IMR-90 (cell line): ENCODE data around the gene PDZD2. TPM values are rescaled to one million over a fixed set of nuclear protein-coding genes. Genes with fewer than 3 reads are reported as not detected.

Source experiments
- ATAC-seq: fragments of 200-7000 bp; cut with Tn5 transposase; 2 replicates; pipeline ENCODE4 v1.9.1; 2020; ENCODE audit warnings: low read depth, mild to moderate bottlenecking, moderate library complexity
- BruUV-seq: library from RNA; stranded (reverse); fragments of 400-500 nt; replicated peaks from 2 replicates; lab custom pipeline; 2021; lab: Mats Ljungman, UMichigan
- CTCF ChIA-PET: fragments of 300-600 bp; formaldehyde crosslinking; extraction: SDS; loops from one replicate; lab custom pipeline; 2021; ENCODE audit warnings: antibody characterized with exemption; lab: Yijun Ruan, JAX
- POLR2A ChIA-PET: fragments of 300-600 bp; sonication (Branson Sonifier 250); formaldehyde crosslinking; loops from one replicate; lab custom pipeline; 2022; ENCODE audit warnings: antibody characterized with exemption; ENCODE audit not compliant: unreplicated experiment; lab: Charles Lee
- DNase-seq: peaks from one replicate; pipeline ENCODE4 v3.0.0; 2013
- H2AFZ ChIP-seq: replicated peaks from 2 replicates; pipeline ENCODE3; 2013; ENCODE audit warnings: low read length, mild to moderate bottlenecking; ENCODE audit not compliant: poor library complexity
- H2AK5ac ChIP-seq: 2 replicates; pipeline ENCODE4 v1.6.1; 2013; ENCODE audit warnings: low read depth, low read length, inconsistent platforms
- H2AK9ac ChIP-seq: replicated peaks from 2 replicates; pipeline ENCODE3; 2013; ENCODE audit warnings: mild to moderate bottlenecking, low read depth, low read length, moderate library complexity; ENCODE audit not compliant: poor library complexity
- H2BK120ac ChIP-seq: 2 replicates; pipeline ENCODE4 v1.6.1; 2013; ENCODE audit warnings: low read depth, low read length, inconsistent platforms
- H2BK15ac ChIP-seq: 3 replicates; pipeline ENCODE4 v1.6.1; 2013; ENCODE audit warnings: low read depth, low read length, inconsistent platforms
- H2BK20ac ChIP-seq: 2 replicates; pipeline ENCODE4 v1.6.1; 2013; ENCODE audit warnings: low read depth, mild to moderate bottlenecking, inconsistent platforms, low read length, moderate library complexity
- H2BK5ac ChIP-seq: 2 replicates; pipeline ENCODE4 v1.6.1; 2013; ENCODE audit warnings: mild to moderate bottlenecking, low read depth, low read length, inconsistent platforms; ENCODE audit not compliant: poor library complexity, severe bottlenecking
- H3K14ac ChIP-seq: replicated peaks from 2 replicates; pipeline ENCODE4 v1.6.1; 2013; ENCODE audit warnings: low read depth, low read length, inconsistent platforms
- H3K18ac ChIP-seq: 2 replicates; pipeline ENCODE4 v1.6.1; 2013; ENCODE audit warnings: low read depth, low read length, control low read depth
- H3K23ac ChIP-seq: 2 replicates; pipeline ENCODE4 v1.6.1; 2013; ENCODE audit warnings: low read depth, low read length, inconsistent platforms
- H3K27ac ChIP-seq: 2 replicates; pipeline ENCODE4 v1.5.1; 2013; ENCODE audit warnings: mild to moderate bottlenecking, control low read depth, low read length; ENCODE audit not compliant: insufficient read depth
- H3K27me3 ChIP-seq: 2 replicates; pipeline ENCODE4 v1.6.1; 2013; ENCODE audit warnings: low read length; ENCODE audit not compliant: control insufficient read depth, insufficient read depth
- H3K36me3 ChIP-seq: 2 replicates; pipeline ENCODE4 v1.6.1; 2013; ENCODE audit warnings: low read length, mixed read lengths; ENCODE audit not compliant: control insufficient read depth, insufficient read depth
- H3K4ac ChIP-seq: 2 replicates; pipeline ENCODE4 v1.6.1; 2013; ENCODE audit warnings: low read depth, low read length, inconsistent platforms
- H3K4me1 ChIP-seq: 2 replicates; pipeline ENCODE4 v1.6.1; 2013; ENCODE audit warnings: low read length, mixed read lengths; ENCODE audit not compliant: control insufficient read depth, insufficient read depth
- H3K4me2 ChIP-seq: 2 replicates; pipeline ENCODE4 v1.6.1; 2013; ENCODE audit warnings: low read depth, mild to moderate bottlenecking, control low read depth, low read length, moderate library complexity
- H3K4me3 ChIP-seq: 2 replicates; pipeline ENCODE4 v1.5.1; 2013; ENCODE audit warnings: low read depth, mild to moderate bottlenecking, control low read depth, low read length, moderate library complexity; ENCODE audit not compliant: insufficient read depth
- H3K56ac ChIP-seq: 2 replicates; pipeline ENCODE4 v1.6.1; 2013; ENCODE audit warnings: low read length, inconsistent platforms; ENCODE audit not compliant: insufficient read depth; ENCODE audit errors: extremely low read depth
- H3K79me1 ChIP-seq, 2 experiments: 2 replicates each; pipeline ENCODE4 v1.6.1; 2013; ENCODE audit warnings: low read length in 2 of 2, inconsistent platforms in 1 of 2, low read depth in 1 of 2
- H3K9ac ChIP-seq: 2 replicates; pipeline ENCODE4 v1.6.1; 2013; ENCODE audit warnings: low read depth, low read length, control low read depth
- H3K9me1 ChIP-seq: 2 replicates; pipeline ENCODE4 v1.6.1; 2013; ENCODE audit warnings: low read length, inconsistent platforms; ENCODE audit not compliant: insufficient read depth
- H3K9me3 ChIP-seq: 2 replicates; pipeline ENCODE4 v1.6.1; 2013; ENCODE audit warnings: low read length; ENCODE audit not compliant: control insufficient read depth, insufficient read depth
- H4K20me1 ChIP-seq: 2 replicates; pipeline ENCODE4 v1.6.1; 2013; ENCODE audit warnings: low read length, inconsistent platforms; ENCODE audit not compliant: insufficient read depth
- H4K5ac ChIP-seq: 2 replicates; pipeline ENCODE4 v1.6.1; 2013; ENCODE audit warnings: mild to moderate bottlenecking, low read depth, low read length, control low read depth
- H4K8ac ChIP-seq, 2 experiments: 2 replicates each; pipeline ENCODE4 v1.6.1; 2013; ENCODE audit warnings: low read depth in 2 of 2, low read length in 2 of 2, control low read depth in 1 of 2, inconsistent platforms in 1 of 2
- H4K91ac ChIP-seq: 2 replicates; pipeline ENCODE4 v1.6.1; 2013; ENCODE audit warnings: low read depth, low read length, inconsistent platforms; ENCODE audit not compliant: insufficient read depth
- SMC3 ChIP-seq: fragments of 150-350 bp; IDR thresholded peaks from 2 replicates; pipeline ENCODE4 v1.6.1; 2016; ENCODE audit warnings: low read depth, mild to moderate bottlenecking, antibody characterized with exemption, low read length, moderate library complexity
- WGBS, 2 experiments: methylation state at CpG; one replicate each; pipeline versions ENCODE4 v1.1.5 to v1.1.7; 2013; ENCODE audit warnings: missing lambda C conversion rate in 2 of 2; ENCODE audit not compliant: insufficient read length in 1 of 2; ENCODE audit errors: extremely low coverage in 2 of 2; 5-methylcytosine and 5-hydroxymethylcytosine counted together
- dilution Hi-C: fragments of 300-500 bp; cut with HindIII; formaldehyde crosslinking; loops from one replicate; pipeline ENCODE4 v1.14.3; 2018; ENCODE audit warnings: low sequenced_read_pairs; ENCODE audit not compliant: unreplicated experiment
- in situ Hi-C: fragments of 300-500 bp; cut with MboI; formaldehyde crosslinking; loops from 3 replicates; pipeline ENCODE4 v1.14.3; 2019; ENCODE audit warnings: low sequenced_read_pairs, inconsistent platforms, mixed read lengths
- intact Hi-C: fragments of 100-400 bp; cut with micrococcal nuclease; formaldehyde crosslinking; loops from 2 replicates; pipeline ENCODE4 v1.10.0; 2022
- polyA plus RNA-seq, 3 experiments: library from polyadenylated mRNA; depleted of rRNA; stranded (reverse); fragments of >200 nt; gene quantifications; 2 replicates each; pipeline ENCODE4 v1.2.3, GENCODE V29; 2012; ENCODE audit warnings: low replicate concordance in 1 of 3
- total RNA-seq: library from RNA; depleted of rRNA; stranded (reverse); fragments of >200 nt; gene quantifications from 2 replicates; pipeline ENCODE4 v1.2.3, GENCODE V29; 2012

The PDZD2 gene
- total and polyA plus RNA-seq, 2 of the 4 experiments (the other 2 are of a cell fraction): under 0.01 to 0.02 TPM

DNA sequence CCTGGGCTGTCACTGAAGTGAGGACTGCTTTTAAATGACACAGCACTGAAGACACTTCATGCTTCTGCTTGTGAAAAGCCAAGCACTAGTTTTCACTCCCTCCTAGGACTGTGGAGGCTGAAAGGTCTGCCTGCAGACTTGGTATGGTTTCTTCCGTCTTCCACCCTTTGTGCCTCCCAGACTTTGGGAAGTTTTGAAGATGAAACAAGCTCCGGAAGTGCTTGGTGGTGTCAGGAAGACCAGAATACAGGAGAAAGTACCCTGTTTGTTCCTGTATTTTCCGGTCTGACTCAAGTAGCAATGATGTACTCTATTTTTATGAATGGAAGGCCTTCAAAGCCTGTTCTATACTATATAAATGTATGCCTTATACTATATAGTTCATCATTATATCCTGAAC is 222.7 kb downstream of the PDZD2 start:
- ATAC-seq (no peak), DNase-seq (no peak)
- Histone ChIP-seq H2AK9ac (no peak overlapping the region), H3K27ac (no peak overlapping the region), H2AK5ac (no peak overlapping the region), H3K14ac (no peak overlapping the region), H4K91ac (no peak overlapping the region), H3K18ac (no peak overlapping the region), H3K79me1 (no peaks in the 10 kb centered on the region), H3K4ac (no peak overlapping the region), H4K20me1 (no peaks in the 10 kb centered on the region), H2BK120ac (no peak overlapping the region), H3K9me3 (peaks cover 14% of the 10 kb centered on the region), H2BK5ac (no peak overlapping the region), H2BK15ac (no peak overlapping the region), H3K4me2 (no peak overlapping the region), H3K56ac (no peak overlapping the region), H3K23ac (no peak overlapping the region), H3K4me3 (no peak overlapping the region), H3K9ac (no peak overlapping the region), H4K8ac (no peak overlapping the region), H3K9me1 (no peaks in the 10 kb centered on the region), H3K27me3 (peaks cover 18% of the 10 kb centered on the region), H3K4me1 (no peaks in the 10 kb centered on the region), H4K5ac (no peak overlapping the region), H3K36me3 (no peaks in the 10 kb centered on the region), H2BK20ac (no peak overlapping the region), H2AFZ (no peak overlapping the region)
- intact Hi-C loops (no loop called here), in situ Hi-C loops (no loop called here), dilution Hi-C loops (no loop called here)
- WGBS, 2 experiments: 40% methylated on average over 2 of the region's 3 CpGs; no CpG with 5 or more reads in 1 of the 2 experiments
- no TSS peak for BruUV-seq
- ChIA-PET POLR2A (no interaction called here), CTCF (interaction anchor here (0.9 kb wide), 1 partner anchor 8 kb away, joined by 4 read pairs; no protein-coding TSS in a partner anchor)
- TF ChIP-seq SMC3: no peak
